Measurements from ENCODE around the gene SUCNR1. TPM values are rescaled to one million over a fixed set of nuclear protein-coding genes. Genes with fewer than 3 reads are reported as not detected.
"Not testable (repeated sequence)": the region's sequence is repeated elsewhere in the genome, so short reads cannot be mapped to it uniquely, and the experiment has no call there.

Gene SUCNR1
- total RNA-seq, 1 donor from 2014 or later, result 0.75 TPM

- peaks cover 5% of the 10 kb centered on the region for H3K9me3 Mint-ChIP-seq
- DNase-seq (ENCODE audit: extremely low spot score, unreplicated experiment), result no peak
- no peak for TF ChIP-seq CTCF (conservative IDR thresholded peaks at IDR 0.05)
- peaks cover 3% of the 10 kb centered on the region for H3K27me3 Mint-ChIP-seq
- no peak overlapping the region for H3K4me3 Mint-ChIP-seq
- no peaks in the 10 kb centered on the region for H3K36me3 Mint-ChIP-seq
- peaks cover 22% of the 10 kb centered on the region for H3K4me1 Mint-ChIP-seq (ENCODE audit: unreplicated experiment)
- no peak overlapping the region for H3K27ac Mint-ChIP-seq
These were observed 22.2 kb downstream of the SUCNR1 start for GRCh38 chr3:151895478-151896241.

- H3K27ac Mint-ChIP-seq, result no peak overlapping the region
- H3K9me3 Mint-ChIP-seq, result peaks cover 5% of the 10 kb centered on the region
- no peaks in the 10 kb centered on the region for H3K36me3 Mint-ChIP-seq
- no peak for TF ChIP-seq CTCF (conservative IDR thresholded peaks at IDR 0.05)
- peaks cover 30% of the 10 kb centered on the region for H3K4me1 Mint-ChIP-seq (ENCODE audit: unreplicated experiment)
- H3K27me3 Mint-ChIP-seq, result peaks cover 5% of the 10 kb centered on the region
- no peak for DNase-seq (ENCODE audit: extremely low spot score, unreplicated experiment)
- H3K4me3 Mint-ChIP-seq, result no peak overlapping the region
These were observed 23.0 kb downstream of the SUCNR1 start for GRCh38 chr3:151896246-151897012.

GRCh38 chr3:151898121-151898520, 24.7 kb downstream of the SUCNR1 start:
- H3K4me3 Mint-ChIP-seq; H3K27ac Mint-ChIP-seq; H3K27me3 Mint-ChIP-seq; H3K9me3 Mint-ChIP-seq; DNase-seq (ENCODE audit: extremely low spot score, unreplicated experiment); H3K36me3 Mint-ChIP-seq: not testable (repeated sequence)
- peaks cover 43% of the 10 kb centered on the region for H3K4me1 Mint-ChIP-seq (ENCODE audit: unreplicated experiment)

GRCh38 chr3:151898564-151899261, 25.3 kb downstream of the SUCNR1 start:
- Mint-ChIP-seq H3K4me3 (peak overlapping the region; percentile 23), H3K4me1 (ENCODE audit: unreplicated experiment) (peaks cover 49% of the 10 kb centered on the region)
- H3K36me3 Mint-ChIP-seq; H3K9me3 Mint-ChIP-seq; DNase-seq (ENCODE audit: extremely low spot score, unreplicated experiment); H3K27me3 Mint-ChIP-seq; H3K27ac Mint-ChIP-seq: not testable (repeated sequence)

- Mint-ChIP-seq H3K4me1 (ENCODE audit: unreplicated experiment) (peaks cover 51% of the 10 kb centered on the region), H3K36me3 (no peaks in the 10 kb centered on the region), H3K27me3 (peaks cover 5% of the 10 kb centered on the region), H3K4me3 (no peak overlapping the region), H3K27ac (no peak overlapping the region), H3K9me3 (peaks cover 5% of the 10 kb centered on the region)
- TF ChIP-seq CTCF (conservative IDR thresholded peaks at IDR 0.05), result no peak
- no peak for DNase-seq (ENCODE audit: extremely low spot score, unreplicated experiment)
These were observed 26.6 kb downstream of the SUCNR1 start for GRCh38 chr3:151899996-151900395.

- no peak for DNase-seq (ENCODE audit: extremely low spot score, unreplicated experiment)
- H3K4me3 Mint-ChIP-seq, result no peak overlapping the region
- no peaks in the 10 kb centered on the region for H3K36me3 Mint-ChIP-seq
- no peak overlapping the region for H3K27ac Mint-ChIP-seq
- TF ChIP-seq CTCF (conservative IDR thresholded peaks at IDR 0.05), result no peak
- peaks cover 47% of the 10 kb centered on the region for H3K4me1 Mint-ChIP-seq (ENCODE audit: unreplicated experiment)
- H3K9me3 Mint-ChIP-seq, result peaks cover 5% of the 10 kb centered on the region
- H3K27me3 Mint-ChIP-seq, result peaks cover 5% of the 10 kb centered on the region
These were observed 27.0 kb downstream of the SUCNR1 start for GRCh38 chr3:151900460-151900859.
